Hepatocyte (in vitro differentiated cells): Measurements from ENCODE around the gene MICB.

ENCODE experiments used
- EZH2 ChIP-seq: fragments of 200-600 bp; sonication (generic); IDR thresholded peaks from 2 replicates; pipeline ENCODE4 v1.6.1; 2016; ENCODE audit warnings: antibody characterized with exemption, mild to moderate bottlenecking, borderline replicate concordance
- TF ChIP-seq, protein P1 (sequence below): fragments of 200-600 bp; sonication (generic); IDR thresholded peaks from 2 replicates; pipeline ENCODE4 v1.5.1; 2016; ENCODE audit warnings: antibody characterized with exemption, mild to moderate bottlenecking; ENCODE audit not compliant: poor library complexity

DNA sequence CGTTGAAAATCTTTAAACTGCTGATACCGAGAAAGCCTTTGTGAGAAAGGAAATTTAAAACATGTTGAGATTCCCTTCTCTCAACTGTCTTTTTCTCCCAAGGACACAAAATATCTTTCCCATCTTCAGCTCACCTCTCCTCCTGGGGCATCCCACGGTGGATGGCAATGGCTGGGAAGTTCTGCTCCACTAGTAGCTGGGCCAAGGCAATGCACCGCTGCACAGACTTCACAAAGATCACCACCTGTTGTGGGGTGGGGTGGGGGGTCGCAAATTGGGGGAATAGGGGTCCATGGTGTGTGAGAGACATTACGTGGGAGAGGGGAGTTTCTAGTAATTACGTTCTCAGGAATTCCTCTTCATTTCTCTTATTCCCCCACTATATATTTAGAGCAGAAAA lies 33.2 kb downstream of the MICB start:
- TF ChIP-seq, protein P1, sequence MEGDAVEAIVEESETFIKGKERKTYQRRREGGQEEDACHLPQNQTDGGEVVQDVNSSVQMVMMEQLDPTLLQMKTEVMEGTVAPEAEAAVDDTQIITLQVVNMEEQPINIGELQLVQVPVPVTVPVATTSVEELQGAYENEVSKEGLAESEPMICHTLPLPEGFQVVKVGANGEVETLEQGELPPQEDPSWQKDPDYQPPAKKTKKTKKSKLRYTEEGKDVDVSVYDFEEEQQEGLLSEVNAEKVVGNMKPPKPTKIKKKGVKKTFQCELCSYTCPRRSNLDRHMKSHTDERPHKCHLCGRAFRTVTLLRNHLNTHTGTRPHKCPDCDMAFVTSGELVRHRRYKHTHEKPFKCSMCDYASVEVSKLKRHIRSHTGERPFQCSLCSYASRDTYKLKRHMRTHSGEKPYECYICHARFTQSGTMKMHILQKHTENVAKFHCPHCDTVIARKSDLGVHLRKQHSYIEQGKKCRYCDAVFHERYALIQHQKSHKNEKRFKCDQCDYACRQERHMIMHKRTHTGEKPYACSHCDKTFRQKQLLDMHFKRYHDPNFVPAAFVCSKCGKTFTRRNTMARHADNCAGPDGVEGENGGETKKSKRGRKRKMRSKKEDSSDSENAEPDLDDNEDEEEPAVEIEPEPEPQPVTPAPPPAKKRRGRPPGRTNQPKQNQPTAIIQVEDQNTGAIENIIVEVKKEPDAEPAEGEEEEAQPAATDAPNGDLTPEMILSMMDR = no peak
- TF ChIP-seq EZH2 = no peak
